CD4-positive, alpha-beta T cell treated with Interleukin-12 subunit alpha and Interleukin-12 subunit beta, for 1 hour (primary cell): ENCODE measurements around the gene CMYA5.

Experiments
- DNase-seq: peaks from one replicate; pipeline ENCODE4 v3.0.0-alpha.2; 2020

The CMYA5 gene

GRCh38 chr5:79841172-79841571, 151.5 kb downstream of the CMYA5 start:
- no peak for DNase-seq

- no peak for DNase-seq
Observed at GRCh38 chr5:79842006-79842881, 152.6 kb downstream of the CMYA5 start.

- DNase-seq: no peak
Observed at GRCh38 chr5:79842991-79843390, 153.4 kb downstream of the CMYA5 start.

- DNase-seq: no peak
Observed at GRCh38 chr5:79843450-79844388, 154.1 kb downstream of the CMYA5 start.

GRCh38 chr5:79844571-79844970, 154.9 kb downstream of the CMYA5 start:
- no peak for DNase-seq

GRCh38 chr5:79845448-79846197, 156.0 kb downstream of the CMYA5 start:
- DNase-seq: no peak

- DNase-seq: no peak
Observed at GRCh38 chr5:79846198-79846521, 156.5 kb downstream of the CMYA5 start.

- no peak for DNase-seq
Observed at GRCh38 chr5:79847561-79847960, 157.9 kb downstream of the CMYA5 start.

GRCh38 chr5:79849061-79849460, 159.4 kb downstream of the CMYA5 start:
- no peak for DNase-seq
